ENCODE data around the gene OTOS.

DNA sequence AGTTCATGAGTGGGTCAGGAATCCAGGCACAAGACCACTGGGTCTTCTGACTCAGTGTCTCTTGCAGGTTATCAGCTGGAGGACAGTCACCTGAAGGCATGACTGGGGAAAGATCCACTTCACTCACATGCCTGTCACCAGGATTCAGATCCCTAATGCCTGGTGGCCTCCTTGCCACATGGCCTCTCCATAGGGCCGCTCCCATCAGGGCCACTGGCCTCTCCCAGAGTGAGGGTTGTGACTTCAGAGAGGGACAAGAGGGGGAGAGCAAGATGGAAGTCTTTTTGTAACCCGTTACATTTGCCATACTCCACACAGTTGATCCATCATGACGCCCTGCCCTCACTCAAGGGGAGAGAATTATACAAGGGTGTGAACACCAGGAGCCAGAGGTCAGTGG lies 13.0 kb upstream of the OTOS start:
- TF ChIP-seq POLR2AphosphoS5 (IDR thresholded peaks at IDR 0.05; ENCODE audit: low read depth, low read length) (no peak), TAF1 (IDR thresholded peaks at IDR 0.05; ENCODE audit: borderline replicate concordance, insufficient read depth, low read length) (no peak)
- TF ChIP-seq, protein P1, sequence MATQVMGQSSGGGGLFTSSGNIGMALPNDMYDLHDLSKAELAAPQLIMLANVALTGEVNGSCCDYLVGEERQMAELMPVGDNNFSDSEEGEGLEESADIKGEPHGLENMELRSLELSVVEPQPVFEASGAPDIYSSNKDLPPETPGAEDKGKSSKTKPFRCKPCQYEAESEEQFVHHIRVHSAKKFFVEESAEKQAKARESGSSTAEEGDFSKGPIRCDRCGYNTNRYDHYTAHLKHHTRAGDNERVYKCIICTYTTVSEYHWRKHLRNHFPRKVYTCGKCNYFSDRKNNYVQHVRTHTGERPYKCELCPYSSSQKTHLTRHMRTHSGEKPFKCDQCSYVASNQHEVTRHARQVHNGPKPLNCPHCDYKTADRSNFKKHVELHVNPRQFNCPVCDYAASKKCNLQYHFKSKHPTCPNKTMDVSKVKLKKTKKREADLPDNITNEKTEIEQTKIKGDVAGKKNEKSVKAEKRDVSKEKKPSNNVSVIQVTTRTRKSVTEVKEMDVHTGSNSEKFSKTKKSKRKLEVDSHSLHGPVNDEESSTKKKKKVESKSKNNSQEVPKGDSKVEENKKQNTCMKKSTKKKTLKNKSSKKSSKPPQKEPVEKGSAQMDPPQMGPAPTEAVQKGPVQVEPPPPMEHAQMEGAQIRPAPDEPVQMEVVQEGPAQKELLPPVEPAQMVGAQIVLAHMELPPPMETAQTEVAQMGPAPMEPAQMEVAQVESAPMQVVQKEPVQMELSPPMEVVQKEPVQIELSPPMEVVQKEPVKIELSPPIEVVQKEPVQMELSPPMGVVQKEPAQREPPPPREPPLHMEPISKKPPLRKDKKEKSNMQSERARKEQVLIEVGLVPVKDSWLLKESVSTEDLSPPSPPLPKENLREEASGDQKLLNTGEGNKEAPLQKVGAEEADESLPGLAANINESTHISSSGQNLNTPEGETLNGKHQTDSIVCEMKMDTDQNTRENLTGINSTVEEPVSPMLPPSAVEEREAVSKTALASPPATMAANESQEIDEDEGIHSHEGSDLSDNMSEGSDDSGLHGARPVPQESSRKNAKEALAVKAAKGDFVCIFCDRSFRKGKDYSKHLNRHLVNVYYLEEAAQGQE (IDR thresholded peaks at IDR 0.05; ENCODE audit: insufficient read depth in 1 of 2, low read depth in 2 of 2, low read length in 2 of 2), result no peak
